ENCODE results near the gene TDRD15.
"Not testable (repeated sequence)": the region's sequence is repeated elsewhere in the genome, so short reads cannot be mapped to it uniquely, and the experiment has no call there.

The TDRD15 gene

DNA sequence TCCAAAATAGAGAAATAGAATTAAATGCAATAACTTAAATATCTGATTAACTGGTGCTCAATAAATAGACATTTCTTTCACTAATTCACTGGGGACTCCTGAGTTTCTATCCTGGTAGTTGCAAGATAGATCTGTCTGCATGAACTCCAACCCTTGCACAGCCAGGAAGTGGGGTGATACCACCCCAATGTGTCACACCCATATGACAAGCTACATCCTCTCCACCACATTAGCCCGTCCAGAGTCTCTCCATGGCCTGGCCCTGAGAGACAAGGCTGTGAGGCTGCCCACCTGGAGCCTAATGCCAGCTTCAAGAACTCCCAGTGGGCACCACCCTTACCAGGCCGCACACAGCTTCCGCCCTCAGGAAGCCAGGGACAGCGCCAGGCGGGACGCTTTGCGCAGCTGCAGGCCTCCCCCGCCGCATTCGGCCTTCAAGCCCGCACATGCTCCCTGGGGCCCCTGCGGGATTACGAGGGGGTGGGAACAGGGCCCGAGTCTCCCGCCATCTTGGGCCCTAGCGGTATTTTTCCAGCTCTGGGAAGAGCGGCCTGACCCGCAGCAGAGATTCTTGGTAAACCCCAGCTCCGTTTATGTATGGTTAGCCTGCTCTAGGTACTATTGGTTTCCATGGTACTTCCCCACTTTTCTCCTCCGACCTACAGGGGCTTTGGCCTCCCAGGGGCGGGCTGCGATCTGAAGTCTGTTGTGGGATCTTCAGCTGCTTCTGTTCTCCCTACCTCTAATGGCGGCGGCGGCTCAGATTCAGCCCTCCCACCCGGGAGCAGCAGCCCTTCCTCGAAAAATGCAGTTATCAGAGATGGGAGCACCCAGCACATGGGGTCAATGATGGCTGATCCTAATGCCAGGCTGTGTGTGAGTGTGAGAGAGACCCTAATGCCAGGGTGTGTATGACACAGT, at the start of gene TDRD15:
TDRD15 (plus strand) TSS at position 496 of the 921 bp plus-strand sequence. CDS start 13,500 bp downstream, outside the sequence.
- no peak for DNase-seq

DNA sequence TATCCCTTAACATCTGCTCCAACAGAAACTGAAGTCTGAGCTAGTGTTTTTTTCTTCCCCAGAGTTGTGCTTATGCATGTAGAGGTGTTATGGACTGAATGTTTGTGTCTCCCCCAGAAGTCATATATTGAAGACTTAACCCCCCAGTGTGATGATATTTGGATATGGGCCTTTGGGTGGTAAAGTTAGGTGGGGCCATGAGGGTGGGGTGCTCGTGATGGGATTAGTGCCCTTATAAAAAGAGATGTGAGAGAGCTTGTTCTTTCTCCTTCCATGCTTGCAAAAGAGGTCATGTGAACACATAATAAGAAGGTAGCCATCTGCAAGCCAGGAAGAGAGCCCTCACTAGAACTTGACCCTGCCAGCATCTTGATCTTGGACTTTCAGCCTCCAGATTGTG, 45.5 kb upstream of the TDRD15 start:
- TF ChIP-seq GATA1 (IDR thresholded peaks at IDR 0.05; ENCODE audit: low read depth, low read length) (no peak), POLR2A (IDR thresholded peaks at IDR 0.05; ENCODE audit: low read length) (no peak)
- DNase-seq: no peak

More for the DNA sequence above, at the start of gene TDRD15:
- TF ChIP-seq POLR2A (IDR thresholded peaks at IDR 0.05; ENCODE audit: low read length) (no peak), GATA1 (IDR thresholded peaks at IDR 0.05; ENCODE audit: low read depth, low read length) (no peak)

DNA sequence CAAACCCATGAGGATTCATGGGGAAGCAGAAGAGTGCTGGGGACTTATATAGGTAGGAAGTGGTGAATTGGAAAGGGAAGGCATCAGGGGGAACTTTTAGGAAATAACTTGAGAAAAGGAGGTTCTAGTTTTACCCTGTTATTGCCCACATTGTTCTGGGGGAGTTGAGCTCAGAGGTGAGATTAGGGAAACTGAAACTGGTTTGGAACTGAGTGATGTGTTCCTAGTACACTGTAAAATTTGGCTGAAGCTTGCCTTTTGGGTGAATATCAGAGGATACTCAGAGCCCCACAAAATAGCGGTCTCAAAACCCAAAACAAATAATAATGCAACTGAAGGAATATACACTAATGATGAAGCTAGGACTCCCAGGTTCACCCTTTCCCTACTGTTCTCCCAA, 40.3 kb upstream of the TDRD15 start:
- DNase-seq: no peak
- TF ChIP-seq GATA1 (IDR thresholded peaks at IDR 0.05; ENCODE audit: low read depth, low read length) (no peak), POLR2A (IDR thresholded peaks at IDR 0.05; ENCODE audit: low read length) (no peak)

DNA sequence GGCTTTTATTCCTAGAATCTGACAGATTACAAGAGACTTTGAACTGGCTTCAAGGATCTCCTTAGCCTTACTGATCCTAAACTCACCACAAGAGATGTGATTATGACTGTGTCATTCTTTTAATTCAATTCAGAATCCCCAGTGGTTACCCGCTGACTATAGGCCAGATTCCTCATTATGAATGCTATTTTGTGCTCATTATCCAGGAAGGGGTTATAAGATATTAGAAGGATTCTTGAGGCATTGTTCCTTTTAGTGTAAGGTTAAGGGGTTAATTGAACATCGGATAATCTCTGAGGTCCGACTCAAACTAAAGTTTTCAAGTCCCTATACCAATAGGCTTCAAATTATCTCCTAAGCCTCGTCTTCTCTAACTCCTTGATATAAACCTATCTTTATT, 39.4 kb upstream of the TDRD15 start:
- TF ChIP-seq POLR2A (IDR thresholded peaks at IDR 0.05; ENCODE audit: low read length): no peak
- TF ChIP-seq GATA1 (IDR thresholded peaks at IDR 0.05; ENCODE audit: low read depth, low read length): no peak

DNA sequence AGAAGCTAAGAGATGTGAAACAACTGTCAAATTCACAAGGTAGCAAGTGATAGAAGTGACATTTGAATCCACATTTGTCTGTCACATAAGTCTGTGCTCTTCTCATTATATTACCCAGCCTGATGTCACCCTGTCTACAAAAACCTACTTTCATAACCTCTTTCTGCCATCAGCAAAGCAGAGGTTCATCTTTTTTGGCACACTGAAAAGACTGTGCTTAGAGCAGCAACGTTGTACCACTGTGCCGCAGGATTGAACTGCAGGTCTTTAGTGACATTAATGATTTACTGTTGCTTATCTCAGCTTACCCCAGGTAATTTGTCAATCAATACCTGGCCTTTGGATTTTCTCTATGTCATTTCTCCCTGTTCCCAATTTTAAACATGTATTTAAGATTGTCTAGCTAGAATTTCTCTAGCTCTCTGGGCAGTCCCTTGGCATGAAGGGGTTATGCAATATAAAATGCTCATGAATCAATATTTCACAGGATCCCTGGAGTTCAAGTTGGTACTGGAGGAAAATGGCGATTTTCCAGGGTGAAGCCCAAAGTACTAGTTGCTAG, 31.4 kb upstream of the TDRD15 start:
- DNase-seq: no peak
- no peak for TF ChIP-seq GATA1 (IDR thresholded peaks at IDR 0.05; ENCODE audit: low read depth, low read length)
- TF ChIP-seq POLR2A (IDR thresholded peaks at IDR 0.05; ENCODE audit: low read length): no peak

More for the DNA sequence above, 39.4 kb upstream of the TDRD15 start:
- DNase-seq: no peak

DNA sequence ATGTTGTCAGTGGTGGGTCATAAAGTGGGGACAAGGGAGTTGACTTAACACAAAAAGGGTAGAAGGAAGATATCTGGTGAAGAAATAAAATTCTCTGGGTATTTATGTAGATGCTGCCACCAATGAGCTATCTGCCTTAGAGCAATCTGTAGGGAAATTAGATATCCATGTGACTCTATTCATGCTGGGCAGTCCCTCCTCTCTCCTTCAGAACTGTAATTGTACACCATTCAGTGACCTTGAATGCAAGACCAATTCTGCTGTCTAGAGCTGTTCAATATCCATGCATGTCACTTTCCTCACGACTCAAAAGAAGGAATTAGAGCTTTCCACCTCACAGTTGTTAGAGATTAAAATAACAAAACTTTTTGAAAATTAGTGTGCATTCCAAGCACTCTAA, 28.6 kb upstream of the TDRD15 start:
- DNase-seq: no peak
- TF ChIP-seq GATA1 (IDR thresholded peaks at IDR 0.05; ENCODE audit: low read depth, low read length) (no peak), POLR2A (IDR thresholded peaks at IDR 0.05; ENCODE audit: low read length) (no peak)

DNA sequence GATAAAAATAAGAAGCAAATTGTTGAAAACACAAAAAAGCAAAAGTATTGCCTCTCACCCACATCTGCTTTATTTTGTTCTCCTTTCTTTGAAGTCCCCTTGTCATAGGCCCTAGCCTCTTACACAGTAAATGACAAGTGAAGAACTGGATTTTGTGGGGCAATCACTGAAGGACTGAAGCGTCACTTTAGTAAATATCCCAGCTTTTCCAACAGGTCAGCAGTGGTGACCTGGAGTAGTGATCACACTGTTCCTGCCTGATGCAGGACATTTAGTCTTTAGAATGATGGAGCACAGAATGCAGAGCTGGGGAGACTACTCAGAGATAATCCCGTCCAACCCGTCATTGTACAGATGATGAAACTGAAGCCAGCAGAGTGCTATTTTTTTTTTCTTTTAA, 28.1 kb upstream of the TDRD15 start:
- no peak for DNase-seq
- TF ChIP-seq POLR2A (IDR thresholded peaks at IDR 0.05; ENCODE audit: low read length): no peak
- TF ChIP-seq GATA1 (IDR thresholded peaks at IDR 0.05; ENCODE audit: low read depth, low read length): no peak

DNA sequence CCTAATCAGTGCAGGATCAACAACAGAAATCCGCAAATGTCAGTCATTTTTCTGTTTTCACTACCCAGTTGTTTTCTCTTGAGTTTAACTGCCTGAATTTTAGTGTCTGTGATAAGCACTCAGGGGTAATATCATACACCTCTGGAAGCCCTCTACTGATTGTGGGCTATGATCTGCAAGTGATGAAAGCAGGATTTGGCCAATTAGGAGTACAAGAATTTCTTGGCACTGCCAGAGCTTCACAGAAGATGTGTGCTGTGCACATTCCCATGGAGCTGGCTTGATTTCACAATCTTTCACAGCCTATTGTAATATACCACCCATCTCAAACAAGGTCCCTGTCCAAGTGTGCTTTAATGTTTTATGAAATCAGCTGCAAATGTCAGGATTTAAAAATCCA, 27.3 kb upstream of the TDRD15 start:
- no peak for TF ChIP-seq POLR2A (IDR thresholded peaks at IDR 0.05; ENCODE audit: low read length)
- no peak for TF ChIP-seq GATA1 (IDR thresholded peaks at IDR 0.05; ENCODE audit: low read depth, low read length)
- no peak for DNase-seq

DNA sequence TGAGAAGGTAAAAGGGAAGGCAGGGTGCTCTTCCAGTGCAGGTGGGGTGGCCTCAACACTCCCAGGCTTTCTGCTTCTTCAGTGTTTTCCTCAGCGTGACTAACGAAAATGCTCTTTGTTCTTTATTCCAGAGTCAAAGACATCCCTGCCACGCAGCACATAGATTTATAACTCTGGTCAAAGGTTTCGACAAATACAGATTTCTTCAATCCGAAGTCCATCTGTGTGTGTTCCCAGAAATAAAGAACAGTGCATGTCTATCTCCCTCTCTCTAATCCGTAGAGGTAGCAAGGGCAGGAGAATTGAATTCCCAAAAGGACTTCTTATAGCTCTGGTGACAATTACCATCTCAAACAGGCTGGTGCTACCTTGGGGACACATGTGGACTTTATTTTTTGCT, 26.4 kb upstream of the TDRD15 start:
- TF ChIP-seq GATA1 (IDR thresholded peaks at IDR 0.05; ENCODE audit: low read depth, low read length) (no peak), POLR2A (IDR thresholded peaks at IDR 0.05; ENCODE audit: low read length) (no peak)

DNA sequence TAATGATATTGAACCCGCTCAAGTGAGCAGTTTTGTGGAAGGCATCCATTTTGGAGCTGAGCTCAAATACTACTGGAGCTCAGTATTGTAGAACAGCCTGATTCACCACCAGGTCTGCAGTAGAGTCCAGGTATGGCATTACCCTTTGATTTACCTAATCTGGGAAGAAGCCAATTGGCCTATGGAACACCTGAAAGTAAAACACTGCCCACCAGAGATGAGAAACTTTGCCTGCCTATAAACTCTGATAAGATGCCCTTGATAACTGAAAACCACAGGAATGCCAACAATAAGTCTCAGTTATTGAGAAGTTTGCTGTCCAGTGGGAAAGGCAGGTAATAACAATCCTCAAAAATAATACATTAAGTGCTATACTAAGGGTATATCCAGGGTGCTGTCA, 25.5 kb upstream of the TDRD15 start:
- no peak for DNase-seq
- TF ChIP-seq GATA1 (IDR thresholded peaks at IDR 0.05; ENCODE audit: low read depth, low read length) (no peak), POLR2A (IDR thresholded peaks at IDR 0.05; ENCODE audit: low read length) (no peak)

More for the DNA sequence above, 26.4 kb upstream of the TDRD15 start:
- no peak for DNase-seq

DNA sequence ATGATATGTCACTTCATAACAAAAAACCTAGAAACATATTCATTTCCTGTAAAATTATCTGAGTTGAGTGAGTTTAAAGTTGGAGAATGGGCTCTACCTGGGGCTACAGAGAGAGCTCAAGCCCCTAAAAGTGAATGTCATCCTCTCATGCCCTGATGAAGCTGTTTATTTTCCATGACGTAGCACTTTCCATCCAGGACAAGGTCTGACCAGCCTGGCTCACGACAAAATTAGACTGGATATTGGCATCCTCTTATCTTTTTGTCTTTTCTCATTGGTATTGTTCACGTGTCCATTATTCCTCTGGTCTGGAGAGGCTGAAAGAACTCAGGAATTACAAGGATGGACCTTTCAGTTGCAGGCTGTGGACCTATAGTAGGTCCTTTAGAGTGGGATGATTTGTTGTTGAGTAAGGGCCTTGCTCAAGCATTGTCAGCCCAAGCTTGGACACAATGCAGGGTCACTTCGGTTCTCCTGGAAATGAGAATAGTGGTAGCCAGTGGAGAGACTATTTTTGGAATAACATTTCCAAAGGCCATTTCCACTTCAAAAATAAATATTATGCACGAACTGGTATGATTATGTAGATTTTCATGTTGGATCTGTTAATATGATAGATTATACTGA, 24.4 kb upstream of the TDRD15 start:
- TF ChIP-seq GATA1 (IDR thresholded peaks at IDR 0.05; ENCODE audit: low read depth, low read length): no peak
- TF ChIP-seq POLR2A (IDR thresholded peaks at IDR 0.05; ENCODE audit: low read length): no peak
- no peak for DNase-seq

DNA sequence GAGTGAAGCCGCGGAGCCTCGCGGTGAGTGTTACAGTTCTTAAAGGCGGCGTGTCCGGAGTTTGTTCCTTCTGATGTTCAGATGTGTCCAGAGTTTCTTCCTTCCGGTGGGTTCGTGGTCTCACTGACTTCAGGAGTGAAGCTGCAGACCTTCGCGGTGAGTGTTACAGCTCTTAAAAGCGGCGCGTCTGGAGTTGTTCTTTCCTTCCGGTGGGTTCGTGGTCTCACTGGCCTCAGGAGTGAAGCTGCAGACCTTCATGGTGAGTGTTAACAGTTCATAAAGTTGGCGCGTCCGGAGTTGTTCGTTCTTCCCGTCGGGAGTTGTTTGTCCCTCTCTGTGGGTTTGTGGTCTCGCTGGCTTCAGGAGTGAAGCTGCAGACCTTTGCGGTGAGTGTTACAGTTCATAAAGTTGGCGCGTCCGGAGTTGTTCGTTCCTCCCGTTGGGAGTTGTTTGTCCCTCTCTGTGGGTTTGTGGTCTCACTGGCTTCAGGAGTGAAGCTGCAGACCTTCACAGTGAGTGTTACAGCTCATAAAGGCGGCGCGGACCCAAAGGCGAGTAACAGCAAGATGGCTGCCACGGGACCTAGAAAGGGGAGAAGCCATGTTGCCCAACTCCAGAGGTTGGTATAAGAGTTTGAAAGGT, 22.1 kb upstream of the TDRD15 start:
- DNase-seq: not testable (repeated sequence)

DNA sequence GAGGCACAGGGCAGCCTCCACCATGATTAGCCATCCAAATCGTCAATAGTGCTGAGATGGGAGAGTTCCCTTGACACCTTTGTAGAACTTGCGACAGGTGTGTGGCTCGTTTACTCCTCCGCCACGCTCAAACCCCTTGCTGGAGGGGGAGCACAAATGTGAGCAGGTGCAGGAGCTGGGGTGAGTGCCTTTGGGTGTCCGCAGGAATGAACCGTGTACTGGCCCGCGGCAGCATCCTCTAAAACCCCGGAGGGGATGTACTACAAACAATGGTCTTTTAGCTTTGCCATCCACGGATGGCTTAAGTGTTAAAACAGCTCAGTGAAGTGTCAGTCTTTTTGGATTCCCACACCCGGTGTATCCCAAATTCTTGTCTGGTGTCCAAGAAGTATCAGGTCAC, 21.4 kb upstream of the TDRD15 start:
- DNase-seq: no peak
- TF ChIP-seq POLR2A (IDR thresholded peaks at IDR 0.05; ENCODE audit: low read length): no peak
- TF ChIP-seq GATA1 (IDR thresholded peaks at IDR 0.05; ENCODE audit: low read depth, low read length): no peak

DNA sequence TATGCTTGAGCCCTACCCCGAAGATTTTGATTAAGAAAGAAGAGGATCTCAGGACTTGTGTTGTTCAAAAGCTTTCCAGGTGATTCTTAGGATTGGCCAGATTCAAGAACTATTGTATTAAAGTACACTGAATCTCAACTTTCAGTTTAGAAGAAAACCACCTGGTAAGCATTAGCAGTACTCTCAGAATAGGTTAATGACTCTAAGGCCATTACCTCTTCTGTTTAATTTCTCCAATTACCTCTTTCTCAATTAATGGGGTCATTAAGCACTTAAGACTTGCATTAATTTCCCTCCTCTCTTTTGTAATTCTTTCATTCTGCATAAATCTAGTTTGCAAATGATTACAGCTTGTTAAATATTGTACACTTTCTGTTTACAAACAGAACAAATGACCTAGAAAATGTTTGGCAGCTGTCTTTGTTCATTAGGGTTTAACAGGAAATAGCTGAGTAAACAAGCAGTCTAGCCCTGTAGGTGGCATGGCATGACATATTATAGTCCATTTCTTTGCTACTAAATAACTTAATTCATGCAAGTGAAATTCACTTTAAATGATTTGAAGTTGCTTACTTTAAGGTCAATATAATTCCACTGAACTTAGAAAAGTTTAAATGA, 20.4 kb upstream of the TDRD15 start:
- TF ChIP-seq POLR2A (IDR thresholded peaks at IDR 0.05; ENCODE audit: low read length) (no peak), GATA1 (IDR thresholded peaks at IDR 0.05; ENCODE audit: low read depth, low read length) (no peak)

More for the DNA sequence above, 20.4 kb upstream of the TDRD15 start:
- no peak for DNase-seq
